ENCODE results near the gene KCNN3.
A peak's percentile ranks its signal among the peaks of the same experiment; 100 is the strongest.

Gene KCNN3

DNA sequence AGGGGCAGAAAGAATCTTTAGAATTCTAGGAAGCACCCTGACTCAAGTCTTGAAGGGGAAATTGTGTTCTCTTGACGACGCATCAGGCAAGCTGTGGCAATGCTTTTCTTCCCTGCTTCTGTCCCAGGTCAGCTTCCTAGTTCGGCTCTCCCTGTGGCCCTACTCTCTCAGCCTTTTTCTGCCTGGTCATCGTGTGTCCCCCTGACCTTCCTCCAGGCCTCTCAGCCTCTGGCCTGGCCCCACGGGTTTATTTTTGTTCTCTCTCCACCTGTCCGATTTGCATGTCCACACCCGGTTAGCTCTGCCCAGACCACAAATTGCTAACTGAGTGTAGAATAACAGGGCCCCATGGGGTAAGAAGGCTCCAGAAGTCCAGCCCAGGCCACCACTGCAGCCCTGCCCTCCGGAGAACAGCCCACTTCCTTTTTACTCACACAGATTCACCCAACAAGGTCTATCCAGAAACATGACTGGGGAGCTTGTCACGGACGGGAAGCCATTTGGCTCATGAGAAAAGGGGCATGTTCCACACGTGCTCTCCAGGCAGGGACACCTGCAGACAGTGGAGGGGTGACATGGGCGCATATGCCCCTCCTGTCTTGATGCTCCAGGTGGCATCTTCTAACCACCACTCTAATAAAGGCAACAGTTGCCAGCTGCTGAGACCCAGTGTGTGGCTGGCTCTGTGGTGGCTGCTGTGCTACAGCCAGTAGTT, 9.8 kb downstream of the KCNN3 start:
- no peak for DNase-seq

DNA sequence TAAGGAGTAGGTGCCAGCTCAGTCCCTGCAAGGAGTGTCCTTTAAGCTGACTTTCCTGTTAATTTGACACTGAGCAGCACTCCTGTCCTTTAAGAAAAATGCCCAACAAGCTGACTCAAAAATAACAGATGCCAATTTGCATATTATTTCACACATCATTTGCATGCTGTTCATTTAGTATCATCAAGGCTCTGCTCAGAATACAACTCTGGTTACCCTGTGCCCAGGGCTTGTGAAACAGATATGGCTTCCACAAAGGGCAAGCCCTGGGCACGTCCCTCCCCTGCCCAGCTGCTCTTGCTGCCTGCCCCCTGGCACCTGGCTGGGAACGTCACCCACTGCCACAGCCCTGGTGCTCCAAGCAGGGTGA, 10.3 kb downstream of the KCNN3 start:
- DNase-seq: no peak

DNA sequence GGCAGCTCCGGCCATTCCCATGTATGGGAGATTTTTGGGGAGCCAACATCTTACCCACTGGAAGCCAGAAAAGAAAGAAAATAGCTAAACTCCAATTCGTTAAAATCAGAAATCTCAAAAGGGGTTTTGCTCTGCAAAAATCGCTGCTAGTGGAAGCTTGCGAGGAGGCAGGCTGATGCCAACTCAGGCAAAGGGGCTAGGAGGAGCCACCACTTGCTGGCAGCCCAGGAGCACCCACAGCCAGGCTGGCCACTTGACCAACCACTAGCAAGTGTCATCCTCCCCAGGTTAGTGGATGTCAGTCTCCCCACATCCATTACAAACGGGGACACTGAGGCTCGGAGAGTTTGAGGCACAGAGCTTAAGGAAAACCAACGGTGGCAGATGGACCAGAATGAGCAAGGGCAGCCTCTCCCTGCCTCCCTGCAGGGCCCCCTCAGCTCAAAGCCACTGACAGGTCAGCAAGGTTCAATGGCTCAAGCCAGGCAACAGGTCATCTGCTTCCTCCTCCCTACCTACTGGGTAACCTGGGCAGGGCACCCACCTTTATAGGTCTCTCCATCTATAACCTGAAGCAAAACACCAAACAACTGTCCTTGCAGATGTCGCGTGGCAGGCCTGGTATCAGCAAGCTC, 10.8 kb downstream of the KCNN3 start:
- no peak for DNase-seq

DNA sequence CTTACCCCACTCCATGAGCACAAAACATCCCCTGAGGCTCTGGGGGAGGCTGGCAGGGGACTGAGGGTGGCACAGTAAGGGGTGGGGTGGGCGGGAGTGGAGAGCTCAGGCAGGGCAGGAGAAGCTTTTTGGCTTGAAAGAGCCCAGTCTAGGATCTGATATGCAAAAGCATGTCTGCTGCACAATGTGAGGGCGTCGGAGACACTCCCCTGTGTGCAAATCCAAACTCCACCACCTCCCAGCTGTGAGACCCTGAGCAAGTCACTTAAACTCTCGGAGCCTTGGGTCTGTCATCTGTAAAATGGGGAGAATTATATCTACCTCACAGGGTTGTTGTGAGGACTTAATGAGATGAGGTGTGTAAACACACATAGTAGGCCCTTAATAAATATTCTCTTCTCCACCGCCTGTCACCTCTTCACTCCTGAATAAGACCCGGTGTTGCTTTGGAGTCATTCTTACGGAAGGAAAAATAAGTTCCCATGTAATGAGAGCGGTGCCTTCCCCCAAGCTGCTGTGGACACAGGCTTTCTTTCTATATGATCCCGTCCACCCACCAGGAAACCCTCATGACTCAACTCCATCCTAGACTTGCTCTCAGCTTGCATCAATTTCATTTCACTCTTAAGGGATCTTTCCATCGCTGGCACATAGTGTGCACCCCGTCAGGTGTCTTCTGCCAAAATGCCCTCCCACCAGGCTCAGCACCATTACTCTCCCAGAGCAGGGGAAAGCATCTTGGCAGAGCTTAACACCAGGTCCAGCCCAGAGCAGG, 12.5 kb downstream of the KCNN3 start:
- DNase-seq: no peak

DNA sequence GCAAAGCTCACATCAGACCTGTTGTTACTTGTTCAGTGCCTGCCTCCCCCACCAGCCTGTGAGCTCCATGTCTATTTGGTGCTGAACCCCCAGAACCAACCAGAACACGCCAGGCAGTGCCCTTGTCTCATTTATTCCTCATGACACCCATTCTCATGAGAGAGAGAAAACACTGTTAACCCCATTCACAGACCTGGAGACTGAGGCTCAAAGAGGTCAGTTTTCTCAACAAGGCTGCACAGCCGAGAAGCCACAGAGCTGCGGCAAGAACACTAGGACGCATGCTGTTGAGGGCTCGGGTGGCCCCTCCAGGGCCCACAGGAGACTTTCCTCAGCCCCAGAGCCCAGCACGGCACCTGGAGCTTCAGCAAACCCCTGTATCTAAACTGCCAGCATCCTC, 13.1 kb downstream of the KCNN3 start:
- DNase-seq: no peak

DNA sequence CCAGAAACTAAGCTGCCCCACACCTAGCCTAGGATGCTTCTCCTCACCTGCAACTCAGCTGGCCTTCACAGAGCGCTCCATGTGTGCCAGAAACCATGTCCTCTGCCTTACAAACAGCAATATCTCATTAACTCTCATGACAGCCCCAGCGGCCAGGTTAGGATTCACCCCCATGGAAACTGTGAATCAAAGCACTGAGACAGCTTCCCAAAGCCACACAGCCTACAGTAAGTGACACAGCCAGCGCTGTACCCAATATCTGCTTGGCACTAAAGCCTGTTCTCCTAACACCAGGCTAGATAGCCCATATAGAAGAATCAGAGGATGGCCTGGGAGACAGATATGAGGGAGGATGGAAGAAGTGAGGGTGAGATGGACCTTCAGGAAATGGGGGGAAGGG, 13.5 kb downstream of the KCNN3 start:
- no peak for DNase-seq

DNA sequence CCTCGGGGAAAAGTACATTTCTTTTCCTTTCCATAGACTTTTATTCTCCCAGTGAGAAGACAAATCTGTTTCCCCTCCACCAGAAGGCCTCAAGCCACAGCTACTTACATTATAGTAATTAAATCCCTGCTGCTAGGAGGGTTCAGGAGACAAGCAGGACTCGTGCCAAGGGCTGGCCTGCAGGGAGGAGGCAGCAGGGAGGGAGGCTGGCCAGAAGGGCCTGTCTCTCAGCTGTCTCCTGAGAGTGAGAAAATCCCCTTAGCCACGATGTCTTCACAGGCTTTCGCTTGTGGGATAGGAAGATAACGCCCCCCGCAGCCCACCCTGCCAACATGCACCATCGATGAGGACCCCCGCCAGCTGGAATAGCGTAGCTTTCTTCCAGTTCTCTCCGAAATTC, 14.0 kb downstream of the KCNN3 start:
- DNase-seq: peak; percentile 99

DNA sequence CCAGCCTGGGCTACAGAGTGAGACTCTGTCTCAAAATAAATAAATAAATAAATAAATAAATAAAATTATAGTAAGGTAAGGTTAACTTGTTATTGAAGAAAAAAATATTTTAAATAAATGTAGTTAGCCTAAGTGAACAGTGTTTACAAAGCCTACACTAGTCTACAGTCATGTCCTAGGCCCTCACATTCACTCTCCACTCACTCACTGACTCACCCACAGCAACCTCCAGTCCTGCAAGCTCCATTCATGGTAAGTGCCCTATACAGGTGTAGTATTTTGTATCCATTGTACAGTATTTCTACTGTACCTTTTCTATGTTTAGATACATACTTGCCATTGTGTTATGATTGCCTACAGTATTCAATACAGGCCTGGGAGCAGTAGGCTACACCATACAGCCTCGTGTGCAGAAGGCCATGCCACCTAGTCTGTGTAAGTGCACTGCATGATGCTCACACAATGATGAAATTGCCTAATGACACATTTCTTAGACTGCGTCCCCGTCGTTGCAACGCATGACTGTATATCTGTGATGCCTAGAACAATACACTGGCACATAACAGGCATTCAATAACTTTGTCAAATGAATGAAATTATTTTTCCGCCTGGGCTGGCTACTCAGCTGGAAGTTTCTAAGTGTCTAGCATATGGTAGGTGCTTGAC, 14.8 kb downstream of the KCNN3 start:
- DNase-seq: no peak

DNA sequence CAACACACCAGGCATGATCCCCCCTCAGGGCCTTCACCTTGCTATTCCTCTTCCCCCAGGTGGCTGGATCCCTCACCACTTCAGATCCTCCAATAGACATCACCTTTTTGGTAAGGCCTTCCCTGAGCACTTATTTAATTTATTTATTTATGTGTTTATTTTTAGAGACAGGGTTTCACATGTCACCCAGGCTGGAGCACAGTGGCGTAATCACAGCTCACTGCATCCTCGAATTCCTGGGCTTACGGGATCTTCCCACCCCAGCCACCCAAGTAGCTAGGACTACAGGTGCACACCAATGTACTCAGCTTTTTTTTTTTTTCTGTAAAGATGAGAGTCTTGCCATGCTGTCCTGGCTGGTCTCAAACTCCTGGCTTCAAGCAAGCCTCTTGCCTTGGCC, 17.2 kb downstream of the KCNN3 start:
- no peak for DNase-seq

DNA sequence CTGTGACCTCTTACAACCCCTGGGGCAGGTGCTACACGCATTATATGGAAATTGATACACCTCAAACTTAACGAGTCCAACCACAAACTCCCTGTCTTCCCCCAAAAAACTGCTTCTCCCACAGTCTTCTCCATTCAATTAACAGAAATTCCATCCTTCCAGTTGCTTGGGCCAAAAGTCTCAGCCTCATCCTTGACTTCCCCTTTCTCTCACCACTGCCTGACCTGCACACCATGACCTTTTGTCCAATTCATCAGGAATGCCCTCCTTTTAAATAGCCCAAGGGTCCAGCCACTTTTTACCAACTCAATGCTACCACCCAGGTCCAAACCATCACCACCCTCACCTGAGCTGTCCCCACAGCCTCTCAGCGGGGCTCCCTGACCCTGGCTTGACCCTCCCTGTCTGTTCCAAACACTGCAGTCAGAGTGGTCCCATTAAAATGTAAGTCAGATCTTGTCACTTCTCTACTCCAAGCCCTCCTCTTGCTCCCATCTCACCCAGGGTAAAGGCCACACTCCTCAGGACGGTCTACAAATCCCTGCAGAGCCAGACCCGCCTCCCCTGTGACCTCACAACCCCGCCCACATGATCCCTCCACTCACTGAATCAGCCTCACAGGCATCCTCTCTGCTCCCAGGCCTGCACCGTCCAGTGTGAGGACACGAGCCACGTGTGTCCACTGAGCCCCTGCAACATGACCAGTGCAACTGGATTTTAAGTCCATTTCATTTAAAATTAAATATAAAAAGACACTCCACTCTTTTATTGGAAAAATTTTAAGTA, 18.5 kb downstream of the KCNN3 start:
- no peak for DNase-seq

DNA sequence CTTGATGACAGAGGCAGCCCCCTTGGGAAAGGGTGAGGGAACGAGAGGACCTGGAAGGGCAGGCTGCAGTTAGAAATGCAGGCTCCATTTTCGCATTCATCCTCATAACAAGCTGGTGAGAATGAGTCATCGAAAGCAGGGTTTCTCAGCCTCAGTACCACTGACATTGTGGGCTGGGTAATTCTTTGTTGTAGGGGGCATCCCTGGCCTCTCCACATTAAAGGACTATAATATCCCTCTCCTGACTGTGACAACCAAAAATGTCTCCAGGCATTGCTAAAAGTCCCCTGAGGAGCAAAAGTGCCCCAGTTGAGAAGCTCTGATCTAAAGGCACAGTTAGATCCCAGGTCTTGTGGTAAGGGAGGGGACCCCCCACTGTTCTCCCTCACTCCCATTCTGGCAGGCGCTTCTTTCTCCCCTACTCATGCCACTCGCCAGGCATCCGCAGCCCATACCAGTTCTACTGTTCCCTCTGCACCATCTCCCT, 20.4 kb downstream of the KCNN3 start:
- DNase-seq: no peak

DNA sequence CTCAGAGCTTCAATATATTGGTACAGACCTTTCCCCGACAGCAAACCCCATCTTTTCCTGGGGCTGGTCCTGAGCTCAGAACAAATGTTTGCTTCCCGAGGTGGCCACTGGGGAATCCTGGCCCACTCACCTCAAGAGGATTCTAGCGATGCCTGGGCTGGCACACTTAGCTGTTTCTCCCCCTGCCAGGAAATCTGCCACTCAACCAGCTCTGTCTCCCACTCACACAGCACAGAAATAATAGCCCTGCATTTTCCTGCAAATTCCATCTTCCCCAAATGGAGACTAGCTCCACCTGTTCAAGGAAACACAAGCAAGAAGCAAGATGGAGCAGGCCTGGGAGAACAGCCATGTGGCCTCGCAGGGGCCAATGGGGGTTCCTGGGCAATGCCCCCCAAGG, 21.1 kb downstream of the KCNN3 start:
- DNase-seq: no peak

DNA sequence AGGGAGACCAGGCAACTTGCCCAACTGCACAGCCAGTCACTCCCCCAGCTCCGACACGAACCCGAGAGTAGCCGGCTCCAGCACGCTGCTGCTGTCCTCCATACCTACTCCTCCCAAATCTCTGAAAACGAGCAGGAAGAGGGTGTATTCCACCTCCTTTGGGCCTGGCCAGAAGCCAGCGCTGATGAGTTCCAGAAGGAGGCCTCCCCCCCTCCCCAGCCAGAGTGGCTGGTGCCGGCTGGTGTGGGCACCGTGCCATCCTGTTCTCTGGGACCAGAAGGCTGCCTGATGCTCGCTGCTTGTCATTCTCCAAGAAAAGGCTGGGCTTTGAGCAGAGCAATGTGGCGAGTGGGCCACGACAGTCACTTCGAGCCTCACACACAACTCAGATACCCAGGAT, 22.2 kb downstream of the KCNN3 start:
- peak; percentile 61 for DNase-seq

DNA sequence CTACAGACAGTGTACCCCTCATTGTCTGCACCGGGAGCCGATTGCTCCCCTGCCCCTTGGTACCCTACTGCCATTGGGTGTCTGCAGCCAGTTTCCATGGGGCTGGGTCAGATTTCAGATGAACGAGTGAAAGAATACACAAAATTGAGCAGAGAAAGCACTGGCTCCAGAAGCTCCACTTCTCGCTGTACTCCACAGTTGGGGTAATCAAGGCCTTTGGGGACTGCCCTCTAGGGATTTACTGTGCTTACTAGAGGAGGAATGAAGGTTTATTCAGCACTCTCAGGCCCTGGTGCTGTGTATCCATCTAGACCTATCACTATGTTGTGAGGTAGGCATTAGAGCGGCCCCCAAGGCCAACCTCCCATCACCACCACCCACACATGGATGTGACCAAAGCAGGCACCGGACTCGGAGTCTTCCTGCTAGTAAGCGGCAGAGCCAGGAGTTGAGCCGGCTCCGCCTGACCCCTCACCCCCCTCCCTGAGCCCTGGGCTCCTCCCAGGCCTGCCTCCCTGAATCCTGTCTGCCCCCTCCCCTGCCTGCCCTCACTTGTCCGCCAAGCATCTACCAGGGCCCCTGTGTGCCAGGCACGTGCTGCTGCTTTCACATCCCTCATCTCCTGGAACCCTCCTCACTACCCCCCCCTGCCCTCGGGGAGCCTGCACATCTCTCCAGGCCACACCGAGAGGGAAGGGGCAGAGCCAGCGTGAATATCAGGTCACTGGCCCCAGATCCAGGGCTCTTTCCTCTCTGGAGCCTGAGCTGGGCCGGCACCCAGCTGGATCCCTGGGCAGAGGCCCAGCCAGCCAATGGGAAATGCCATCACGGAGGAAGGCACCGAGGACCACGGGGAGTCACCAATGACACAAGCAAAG, 23.3 kb downstream of the KCNN3 start:
- no peak for DNase-seq

DNA sequence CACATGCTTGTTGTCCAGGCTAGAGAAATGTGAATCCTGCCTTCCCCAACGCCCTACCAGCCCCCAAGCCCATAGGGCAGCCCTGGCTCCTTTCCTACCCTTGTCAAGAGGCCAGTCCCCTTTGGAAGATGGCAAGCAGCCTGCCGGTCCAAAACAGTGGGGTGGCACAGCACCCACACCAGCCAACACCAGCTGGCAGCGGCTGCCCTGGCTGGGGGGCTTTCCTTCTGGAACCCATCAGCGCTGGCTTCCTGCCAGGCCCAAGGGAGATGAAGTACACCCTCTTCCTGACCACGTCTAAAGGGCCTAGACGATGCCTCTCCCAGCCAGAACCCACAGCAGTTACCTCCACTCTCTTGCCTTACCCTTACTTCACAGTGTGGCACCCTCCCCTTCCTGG, 24.2 kb downstream of the KCNN3 start:
- DNase-seq: no peak

DNA sequence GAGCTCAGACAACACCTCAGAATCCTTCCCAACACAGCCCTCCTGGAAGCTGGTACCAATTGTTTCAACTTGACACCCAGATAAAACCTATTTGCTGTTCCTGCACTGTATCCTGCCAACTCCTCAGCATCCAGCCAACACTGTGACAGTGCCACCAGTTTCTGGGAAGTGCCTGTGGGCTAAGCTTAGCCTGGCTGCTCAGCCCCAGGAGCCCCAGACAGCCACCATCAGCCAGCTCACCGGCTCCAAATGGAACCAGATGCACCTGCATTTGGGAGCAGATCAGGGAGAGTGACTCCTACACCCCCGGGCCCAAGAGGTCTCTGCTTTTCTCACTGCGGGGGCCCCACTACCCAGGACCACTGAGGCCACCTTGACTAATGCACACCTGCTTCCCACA, 24.9 kb downstream of the KCNN3 start:
- DNase-seq: no peak

DNA sequence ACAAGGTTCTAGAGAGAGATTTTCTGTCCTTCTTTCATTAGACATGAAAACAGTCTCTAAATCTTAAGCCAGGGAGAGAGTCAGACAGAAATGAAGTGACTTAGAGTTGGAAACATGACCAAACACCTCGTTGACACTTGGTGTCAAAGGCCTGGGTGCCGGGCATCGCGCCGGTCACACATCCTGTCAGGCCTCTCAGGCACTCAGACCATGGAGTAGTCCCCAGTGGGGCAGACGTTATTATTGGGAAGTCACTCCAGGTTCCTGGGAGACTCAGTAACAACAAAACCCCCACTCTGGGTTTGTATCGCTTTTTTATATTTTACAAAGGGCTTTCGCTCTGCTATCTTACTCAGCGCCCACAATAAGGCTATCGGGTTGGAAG, 25.8 kb downstream of the KCNN3 start:
- no peak for DNase-seq

DNA sequence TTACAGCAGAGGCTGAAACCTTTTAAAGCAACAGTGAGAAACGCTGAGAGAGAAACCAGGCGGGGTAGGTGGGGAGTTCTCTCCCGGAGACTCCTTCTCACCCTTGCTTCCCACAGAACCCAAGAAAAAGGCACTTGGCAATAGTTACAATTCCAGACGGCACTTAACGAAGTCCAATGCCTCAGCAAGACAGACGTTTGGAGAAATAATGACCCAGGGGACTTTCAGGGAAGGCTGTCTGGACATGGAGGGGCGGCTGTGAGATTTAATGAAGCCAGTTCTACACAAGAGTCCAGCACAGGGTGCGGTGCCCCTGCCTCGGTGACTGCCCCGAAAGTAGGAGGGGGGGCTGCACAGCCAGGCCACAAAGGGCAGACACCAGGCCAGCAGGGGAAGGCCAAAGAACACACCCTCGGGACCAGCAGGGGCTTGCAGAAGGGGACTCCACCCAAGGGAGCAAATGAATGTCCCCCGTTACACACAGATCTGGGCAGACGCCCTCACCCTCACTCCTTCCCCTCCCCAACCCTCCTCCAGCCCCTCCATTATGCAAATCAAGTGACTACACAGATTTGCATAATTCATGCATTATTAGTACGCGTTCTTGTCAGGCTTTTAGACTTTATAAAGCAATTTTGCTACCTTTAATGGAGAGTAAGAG, 26.3 kb downstream of the KCNN3 start:
- DNase-seq: no peak

DNA sequence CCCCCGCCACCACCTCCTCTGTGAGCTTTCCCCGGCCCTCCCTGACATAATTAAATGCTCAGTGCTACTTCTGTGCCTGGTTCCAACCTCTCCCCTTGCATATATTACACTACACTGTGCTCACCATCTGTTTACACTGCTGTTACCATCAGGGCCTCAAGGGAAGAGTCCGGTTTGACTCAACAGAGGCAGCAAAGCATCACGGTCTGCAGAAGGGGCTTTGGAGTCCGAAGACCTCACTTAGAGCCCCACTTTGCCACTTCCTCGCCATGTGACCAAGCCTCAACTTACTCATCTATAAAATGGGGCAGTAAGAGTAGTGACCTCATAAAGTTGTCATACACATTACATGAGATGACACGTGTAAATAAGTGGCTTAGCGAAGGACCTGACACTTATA, 27.4 kb downstream of the KCNN3 start:
- DNase-seq: peak; percentile 91

DNA sequence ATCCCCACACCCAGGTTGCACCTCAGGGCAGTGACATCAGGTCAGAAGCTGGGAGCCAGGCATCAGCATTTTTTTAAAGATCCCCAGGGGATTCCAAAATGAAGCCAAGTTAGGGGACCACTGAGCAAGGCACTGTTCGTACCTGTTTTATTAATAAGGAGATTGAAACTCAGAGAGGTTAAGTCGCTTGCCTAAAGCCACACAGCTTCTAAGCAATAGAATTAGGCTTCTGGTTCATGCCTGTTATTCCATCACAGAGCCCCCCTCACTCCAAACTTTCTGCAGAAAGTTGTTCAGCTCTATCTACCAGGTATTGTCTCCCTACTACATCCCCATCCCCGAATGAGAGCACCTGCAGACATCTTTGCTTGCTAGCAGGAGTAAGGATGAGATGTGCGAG, 28.7 kb downstream of the KCNN3 start:
- no peak for DNase-seq
